ENCODE data around the gene GREM1. TPM values are rescaled to one million over a fixed set of nuclear protein-coding genes. Genes with fewer than 3 reads are reported as not detected.

The GREM1 gene
- polyA plus RNA-seq, 2 donors, result 1.3 to 6.9 TPM

DNA sequence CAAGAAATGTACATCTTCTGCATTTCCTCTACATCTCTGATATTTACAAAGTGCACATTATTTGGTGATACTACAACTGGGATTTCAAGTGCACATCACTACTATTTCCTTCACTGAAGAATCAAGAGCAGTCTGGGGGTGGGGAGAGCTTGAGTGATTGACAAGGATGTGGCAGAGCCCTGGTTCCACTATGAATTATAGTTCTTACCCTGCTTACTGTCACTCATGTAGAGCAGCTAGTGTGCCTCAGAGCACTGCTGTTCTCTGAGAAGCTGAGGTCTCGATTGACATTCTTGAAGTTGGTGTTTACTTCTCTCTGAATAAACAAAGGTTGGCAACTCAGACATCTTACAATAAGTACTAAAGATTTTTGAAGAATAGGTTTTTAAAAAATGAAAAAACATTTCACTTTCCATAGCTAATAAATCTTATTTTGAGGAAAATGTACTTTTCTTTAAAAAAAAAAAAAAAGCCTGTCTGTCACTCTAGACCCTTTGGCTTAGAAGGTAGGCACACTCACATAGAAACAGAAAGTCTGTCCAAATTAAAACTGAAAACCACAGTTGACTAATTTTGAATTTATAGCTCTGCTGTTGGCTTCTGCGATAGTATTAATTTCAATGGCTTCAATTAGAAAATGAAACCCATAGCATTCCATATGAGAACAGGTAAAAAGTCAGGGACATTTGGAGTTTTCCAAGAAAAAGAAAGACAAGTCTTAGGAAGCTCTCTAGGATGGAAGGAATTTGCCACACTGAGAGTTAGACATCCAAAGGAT, 5.6 kb downstream of the GREM1 start:
- no peaks in the 10 kb centered on the region for H3K9me3 ChIP-seq (ENCODE audit: control insufficient read depth in 2 of 2, insufficient read depth in 1 of 2, low read depth in 1 of 2, low read length in 1 of 2)
- no peak overlapping the region for H3K27ac ChIP-seq (ENCODE audit: low read depth in 2 of 2, low read length in 1 of 2)
- WGBS, 2 donors, result 61 to 77% methylated on average over 2 of the region's 2 CpGs
- peaks cover 0 to 9% of the 10 kb centered on the region in 2 donors for H3K4me1 ChIP-seq (ENCODE audit: control insufficient read depth in 2 of 2, insufficient read depth in 2 of 2, low read length in 1 of 2)
- H3K36me3 ChIP-seq (ENCODE audit: control insufficient read depth in 2 of 2, insufficient read depth in 2 of 2, low read length in 1 of 2), result no peaks in the 10 kb centered on the region
- no peak overlapping the region for H3K4me3 ChIP-seq (ENCODE audit: low read depth in 1 of 2, low read length in 2 of 2)
- peaks cover 0 to 13% of the 10 kb centered on the region in 2 donors for H3K27me3 ChIP-seq (ENCODE audit: control insufficient read depth in 1 of 2, insufficient read depth in 2 of 2, low read length in 2 of 2)

DNA sequence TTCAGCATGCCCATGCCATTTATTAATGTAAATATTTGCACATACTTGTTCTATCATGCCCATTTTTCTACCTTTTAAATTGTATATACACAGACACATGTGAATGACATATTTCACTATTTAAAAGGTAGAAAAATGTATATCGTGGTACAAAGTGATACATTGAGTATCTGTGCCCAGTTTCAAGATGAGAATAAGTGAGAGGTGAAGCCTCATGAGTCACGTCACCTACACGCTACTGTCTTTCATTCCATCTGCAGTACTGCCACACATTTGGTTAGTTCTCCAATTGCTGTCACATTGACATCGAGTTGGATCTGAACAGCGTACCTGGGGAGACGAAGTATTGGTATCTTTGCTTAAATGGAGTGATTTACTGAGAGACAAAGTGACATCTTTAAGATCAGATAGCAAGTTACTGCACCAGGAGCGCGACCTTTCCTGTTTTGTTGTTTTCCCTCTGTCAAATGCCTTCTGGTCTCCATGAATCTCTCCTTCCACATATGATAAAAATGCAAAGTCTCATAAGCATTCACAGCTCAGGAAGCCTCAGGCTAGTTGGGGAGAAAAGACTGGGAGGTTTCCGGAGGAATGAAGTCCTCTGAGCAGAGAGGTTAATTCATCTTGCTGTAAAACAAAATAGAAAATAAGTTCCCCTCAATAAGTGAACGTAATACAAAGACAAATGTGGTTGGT, 12.0 kb downstream of the GREM1 start:
- Histone ChIP-seq H3K27ac (ENCODE audit: low read depth in 2 of 2, low read length in 1 of 2) (no peak overlapping the region), H3K9me3 (ENCODE audit: control insufficient read depth in 2 of 2, insufficient read depth in 1 of 2, low read depth in 1 of 2, low read length in 1 of 2) (no peaks in the 10 kb centered on the region), H3K36me3 (ENCODE audit: control insufficient read depth in 2 of 2, insufficient read depth in 2 of 2, low read length in 1 of 2) (no peaks in the 10 kb centered on the region), H3K4me1 (ENCODE audit: control insufficient read depth in 2 of 2, insufficient read depth in 2 of 2, low read length in 1 of 2) (no peaks in the 10 kb centered on the region), H3K4me3 (ENCODE audit: low read depth in 1 of 2, low read length in 2 of 2) (no peak overlapping the region), H3K27me3 (ENCODE audit: control insufficient read depth in 1 of 2, insufficient read depth in 2 of 2, low read length in 2 of 2) (no peaks in the 10 kb centered on the region)
- whole genome bisulfite sequencing, 2 donors, result 84% methylated on average over 10 of the region's 10 CpGs

DNA sequence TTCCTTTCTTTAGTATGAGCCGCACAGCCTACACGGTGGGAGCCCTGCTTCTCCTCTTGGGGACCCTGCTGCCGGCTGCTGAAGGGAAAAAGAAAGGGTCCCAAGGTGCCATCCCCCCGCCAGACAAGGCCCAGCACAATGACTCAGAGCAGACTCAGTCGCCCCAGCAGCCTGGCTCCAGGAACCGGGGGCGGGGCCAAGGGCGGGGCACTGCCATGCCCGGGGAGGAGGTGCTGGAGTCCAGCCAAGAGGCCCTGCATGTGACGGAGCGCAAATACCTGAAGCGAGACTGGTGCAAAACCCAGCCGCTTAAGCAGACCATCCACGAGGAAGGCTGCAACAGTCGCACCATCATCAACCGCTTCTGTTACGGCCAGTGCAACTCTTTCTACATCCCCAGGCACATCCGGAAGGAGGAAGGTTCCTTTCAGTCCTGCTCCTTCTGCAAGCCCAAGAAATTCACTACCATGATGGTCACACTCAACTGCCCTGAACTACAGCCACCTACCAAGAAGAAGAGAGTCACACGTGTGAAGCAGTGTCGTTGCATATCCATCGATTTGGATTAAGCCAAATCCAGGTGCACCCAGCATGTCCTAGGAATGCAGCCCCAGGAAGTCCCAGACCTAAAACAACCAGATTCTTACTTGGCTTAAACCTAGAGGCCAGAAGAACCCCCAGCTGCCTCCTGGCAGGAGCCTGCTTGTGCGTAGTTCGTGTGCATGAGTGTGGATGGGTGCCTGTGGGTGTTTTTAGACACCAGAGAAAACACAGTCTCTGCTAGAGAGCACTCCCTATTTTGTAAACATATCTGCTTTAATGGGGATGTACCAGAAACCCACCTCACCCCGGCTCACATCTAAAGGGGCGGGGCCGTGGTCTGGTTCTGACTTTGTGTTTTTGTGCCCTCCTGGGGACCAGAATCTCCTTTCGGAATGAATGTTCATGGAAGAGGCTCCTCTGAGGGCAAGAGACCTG, 13.2 kb downstream of the GREM1 start:
- Histone ChIP-seq H3K27ac (ENCODE audit: low read depth in 2 of 2, low read length in 1 of 2) (no peak overlapping the region), H3K4me1 (ENCODE audit: control insufficient read depth in 2 of 2, insufficient read depth in 2 of 2, low read length in 1 of 2) (no peaks in the 10 kb centered on the region), H3K9me3 (ENCODE audit: control insufficient read depth in 2 of 2, insufficient read depth in 1 of 2, low read depth in 1 of 2, low read length in 1 of 2) (no peaks in the 10 kb centered on the region), H3K27me3 (ENCODE audit: control insufficient read depth in 1 of 2, insufficient read depth in 2 of 2, low read length in 2 of 2) (no peaks in the 10 kb centered on the region), H3K4me3 (ENCODE audit: low read depth in 1 of 2, low read length in 2 of 2) (no peak overlapping the region), H3K36me3 (ENCODE audit: control insufficient read depth in 2 of 2, insufficient read depth in 2 of 2, low read length in 1 of 2) (no peaks in the 10 kb centered on the region)
- WGBS, 2 donors, result 46 to 53% methylated on average over 27 of the region's 27 CpGs

DNA sequence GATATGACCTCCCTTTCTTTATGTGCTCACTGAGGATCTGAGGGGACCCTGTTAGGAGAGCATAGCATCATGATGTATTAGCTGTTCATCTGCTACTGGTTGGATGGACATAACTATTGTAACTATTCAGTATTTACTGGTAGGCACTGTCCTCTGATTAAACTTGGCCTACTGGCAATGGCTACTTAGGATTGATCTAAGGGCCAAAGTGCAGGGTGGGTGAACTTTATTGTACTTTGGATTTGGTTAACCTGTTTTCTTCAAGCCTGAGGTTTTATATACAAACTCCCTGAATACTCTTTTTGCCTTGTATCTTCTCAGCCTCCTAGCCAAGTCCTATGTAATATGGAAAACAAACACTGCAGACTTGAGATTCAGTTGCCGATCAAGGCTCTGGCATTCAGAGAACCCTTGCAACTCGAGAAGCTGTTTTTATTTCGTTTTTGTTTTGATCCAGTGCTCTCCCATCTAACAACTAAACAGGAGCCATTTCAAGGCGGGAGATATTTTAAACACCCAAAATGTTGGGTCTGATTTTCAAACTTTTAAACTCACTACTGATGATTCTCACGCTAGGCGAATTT, 14.9 kb downstream of the GREM1 start:
- Histone ChIP-seq H3K36me3 (ENCODE audit: control insufficient read depth in 2 of 2, insufficient read depth in 2 of 2, low read length in 1 of 2) (no peaks in the 10 kb centered on the region), H3K4me3 (ENCODE audit: low read depth in 1 of 2, low read length in 2 of 2) (no peak overlapping the region), H3K27me3 (ENCODE audit: control insufficient read depth in 1 of 2, insufficient read depth in 2 of 2, low read length in 2 of 2) (no peaks in the 10 kb centered on the region), H3K27ac (ENCODE audit: low read depth in 2 of 2, low read length in 1 of 2) (no peak overlapping the region), H3K9me3 (ENCODE audit: control insufficient read depth in 2 of 2, insufficient read depth in 1 of 2, low read depth in 1 of 2, low read length in 1 of 2) (no peaks in the 10 kb centered on the region), H3K4me1 (ENCODE audit: control insufficient read depth in 2 of 2, insufficient read depth in 2 of 2, low read length in 1 of 2) (no peaks in the 10 kb centered on the region)
- WGBS, 2 donors, result 75 to 88% methylated on average over 6 of the region's 6 CpGs

DNA sequence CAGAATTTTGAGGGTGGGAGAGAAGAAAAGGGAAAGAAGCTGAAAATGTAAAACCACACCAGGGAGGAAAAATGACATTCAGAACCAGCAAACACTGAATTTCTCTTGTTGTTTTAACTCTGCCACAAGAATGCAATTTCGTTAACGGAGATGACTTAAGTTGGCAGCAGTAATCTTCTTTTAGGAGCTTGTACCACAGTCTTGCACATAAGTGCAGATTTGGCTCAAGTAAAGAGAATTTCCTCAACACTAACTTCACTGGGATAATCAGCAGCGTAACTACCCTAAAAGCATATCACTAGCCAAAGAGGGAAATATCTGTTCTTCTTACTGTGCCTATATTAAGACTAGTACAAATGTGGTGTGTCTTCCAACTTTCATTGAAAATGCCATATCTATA, 15.5 kb downstream of the GREM1 start:
- H3K4me1 ChIP-seq (ENCODE audit: control insufficient read depth in 2 of 2, insufficient read depth in 2 of 2, low read length in 1 of 2), result no peaks in the 10 kb centered on the region
- H3K9me3 ChIP-seq (ENCODE audit: control insufficient read depth in 2 of 2, insufficient read depth in 1 of 2, low read depth in 1 of 2, low read length in 1 of 2), result no peaks in the 10 kb centered on the region
- WGBS, 2 donors, result 56 to 76% methylated on average over 3 of the region's 3 CpGs
- no peak overlapping the region for H3K27ac ChIP-seq (ENCODE audit: low read depth in 2 of 2, low read length in 1 of 2)
- H3K36me3 ChIP-seq (ENCODE audit: control insufficient read depth in 2 of 2, insufficient read depth in 2 of 2, low read length in 1 of 2), result no peaks in the 10 kb centered on the region
- no peaks in the 10 kb centered on the region for H3K27me3 ChIP-seq (ENCODE audit: control insufficient read depth in 1 of 2, insufficient read depth in 2 of 2, low read length in 2 of 2)
- no peak overlapping the region for H3K4me3 ChIP-seq (ENCODE audit: low read depth in 1 of 2, low read length in 2 of 2)

DNA sequence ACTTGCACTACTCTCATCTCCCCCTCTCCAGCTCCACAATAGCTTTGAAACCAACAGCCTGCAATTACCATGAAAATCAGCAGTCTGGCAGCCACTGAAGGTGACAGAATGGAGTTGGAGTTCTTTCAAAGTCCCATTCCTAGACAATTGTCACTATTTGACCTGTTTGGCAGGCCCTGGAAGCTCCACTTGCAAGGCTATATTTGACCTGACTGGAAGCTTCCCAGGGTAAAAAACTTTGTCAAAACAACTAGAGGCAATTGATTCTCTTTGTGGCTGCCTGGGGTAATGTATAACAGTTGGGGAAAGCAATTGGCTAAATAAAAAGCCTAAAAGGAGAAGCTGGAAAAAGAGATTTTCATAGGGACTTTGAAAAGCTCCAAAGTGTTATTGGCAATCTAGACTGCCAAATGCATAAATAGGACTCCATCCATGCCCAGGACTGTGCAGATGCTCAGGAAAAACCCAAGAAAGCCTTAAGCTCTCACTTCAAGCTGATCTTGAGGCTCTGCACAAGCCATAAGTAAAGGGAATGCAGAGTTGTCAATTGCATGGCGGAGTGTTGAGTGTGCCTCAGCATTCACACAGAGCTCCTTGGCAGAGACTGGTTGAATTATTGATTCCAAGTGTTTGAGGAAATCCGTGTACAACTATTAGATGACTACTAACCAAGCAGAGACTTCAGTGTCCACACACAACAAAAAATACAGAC, 18.3 kb downstream of the GREM1 start:
- no peaks in the 10 kb centered on the region for H3K36me3 ChIP-seq (ENCODE audit: control insufficient read depth in 2 of 2, insufficient read depth in 2 of 2, low read length in 1 of 2)
- no peak overlapping the region for H3K27ac ChIP-seq (ENCODE audit: low read depth in 2 of 2, low read length in 1 of 2)
- no peak overlapping the region for H3K4me3 ChIP-seq (ENCODE audit: low read depth in 1 of 2, low read length in 2 of 2)
- WGBS, 2 donors, result 83% methylated on average over 2 of the region's 2 CpGs
- H3K4me1 ChIP-seq (ENCODE audit: control insufficient read depth in 2 of 2, insufficient read depth in 2 of 2, low read length in 1 of 2), result no peaks in the 10 kb centered on the region
- no peaks in the 10 kb centered on the region for H3K27me3 ChIP-seq (ENCODE audit: control insufficient read depth in 1 of 2, insufficient read depth in 2 of 2, low read length in 2 of 2)
- H3K9me3 ChIP-seq (ENCODE audit: control insufficient read depth in 2 of 2, insufficient read depth in 1 of 2, low read depth in 1 of 2, low read length in 1 of 2), result no peaks in the 10 kb centered on the region

DNA sequence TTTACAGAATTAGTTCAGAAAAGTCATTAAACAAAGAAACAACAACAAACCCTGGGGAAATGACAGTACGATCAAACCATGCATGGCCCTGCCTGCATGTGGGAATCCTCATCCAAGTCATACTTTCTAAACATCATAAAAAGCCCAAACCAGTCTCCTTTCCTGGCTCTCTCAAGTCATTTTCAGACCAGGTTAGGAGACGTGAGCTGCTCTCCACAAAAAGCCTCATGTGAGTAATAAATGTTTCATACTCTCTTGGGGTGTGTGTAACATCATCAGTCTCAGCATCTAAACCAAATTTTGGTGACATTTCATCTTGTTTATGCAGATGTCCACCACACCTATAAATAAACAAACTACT, 18.9 kb downstream of the GREM1 start:
- 81 to 83% methylated on average over 2 of the region's 2 CpGs for WGBS, 2 donors

DNA sequence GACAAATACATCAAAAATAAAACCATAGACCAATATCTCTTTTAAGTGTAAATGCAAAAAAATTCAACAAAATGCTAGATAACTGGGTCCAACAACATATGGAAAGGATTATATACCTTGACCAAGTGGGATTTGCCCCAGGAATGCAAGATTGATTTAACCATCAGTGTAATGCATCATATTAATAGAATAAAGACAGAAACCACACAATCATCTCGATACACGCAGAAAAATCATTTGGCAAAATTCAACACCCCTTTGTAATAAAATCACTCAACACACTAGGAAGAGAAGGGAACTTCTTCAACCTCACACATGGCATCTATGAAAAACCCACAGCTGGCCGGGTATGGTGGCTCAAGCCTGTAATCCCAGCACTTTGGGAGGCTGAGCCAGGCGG, 19.5 kb downstream of the GREM1 start:
- Histone ChIP-seq H3K4me1 (ENCODE audit: control insufficient read depth in 2 of 2, insufficient read depth in 2 of 2, low read length in 1 of 2) (no peaks in the 10 kb centered on the region), H3K27ac (ENCODE audit: low read depth in 2 of 2, low read length in 1 of 2) (no peak overlapping the region), H3K9me3 (ENCODE audit: control insufficient read depth in 2 of 2, insufficient read depth in 1 of 2, low read depth in 1 of 2, low read length in 1 of 2) (no peaks in the 10 kb centered on the region), H3K27me3 (ENCODE audit: control insufficient read depth in 1 of 2, insufficient read depth in 2 of 2, low read length in 2 of 2) (no peaks in the 10 kb centered on the region), H3K4me3 (ENCODE audit: low read depth in 1 of 2, low read length in 2 of 2) (no peak overlapping the region), H3K36me3 (ENCODE audit: control insufficient read depth in 2 of 2, insufficient read depth in 2 of 2, low read length in 1 of 2) (no peaks in the 10 kb centered on the region)
- 89 to 91% methylated on average over 4 of the region's 4 CpGs for WGBS, 2 donors

More for the DNA sequence above, 18.9 kb downstream of the GREM1 start:
- Histone ChIP-seq H3K27me3 (ENCODE audit: control insufficient read depth in 1 of 2, insufficient read depth in 2 of 2, low read length in 2 of 2) (no peaks in the 10 kb centered on the region), H3K9me3 (ENCODE audit: control insufficient read depth in 2 of 2, insufficient read depth in 1 of 2, low read depth in 1 of 2, low read length in 1 of 2) (no peaks in the 10 kb centered on the region), H3K36me3 (ENCODE audit: control insufficient read depth in 2 of 2, insufficient read depth in 2 of 2, low read length in 1 of 2) (no peaks in the 10 kb centered on the region), H3K4me1 (ENCODE audit: control insufficient read depth in 2 of 2, insufficient read depth in 2 of 2, low read length in 1 of 2) (no peaks in the 10 kb centered on the region), H3K4me3 (ENCODE audit: low read depth in 1 of 2, low read length in 2 of 2) (no peak overlapping the region), H3K27ac (ENCODE audit: low read depth in 2 of 2, low read length in 1 of 2) (no peak overlapping the region)

DNA sequence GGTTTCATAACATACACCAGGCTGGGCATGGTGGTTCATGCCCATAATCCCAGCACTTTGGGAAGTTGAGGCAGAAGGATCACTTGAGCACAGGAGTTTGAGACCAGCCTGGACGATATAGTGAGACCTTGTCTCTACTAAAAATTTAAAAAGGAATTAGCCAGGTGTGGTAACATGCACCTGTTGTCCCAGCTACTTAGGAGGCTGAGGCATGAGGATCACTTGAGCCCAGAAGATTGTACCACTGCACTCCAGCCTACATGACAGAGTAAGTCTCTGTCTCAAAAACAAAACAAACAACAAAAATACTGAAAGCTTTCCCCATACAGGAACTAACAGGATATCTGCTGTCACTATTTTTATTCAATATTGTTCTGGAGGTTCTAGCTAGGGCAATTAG, 20.9 kb downstream of the GREM1 start:
- no peaks in the 10 kb centered on the region for H3K4me1 ChIP-seq (ENCODE audit: control insufficient read depth in 2 of 2, insufficient read depth in 2 of 2, low read length in 1 of 2)
- no peaks in the 10 kb centered on the region for H3K27me3 ChIP-seq (ENCODE audit: control insufficient read depth in 1 of 2, insufficient read depth in 2 of 2, low read length in 2 of 2)
- WGBS, 2 donors, result 85 to 88% methylated on average over 1 of the region's 1 CpG
- H3K4me3 ChIP-seq (ENCODE audit: low read depth in 1 of 2, low read length in 2 of 2), result no peak overlapping the region
- H3K36me3 ChIP-seq (ENCODE audit: control insufficient read depth in 2 of 2, insufficient read depth in 2 of 2, low read length in 1 of 2), result no peaks in the 10 kb centered on the region
- H3K9me3 ChIP-seq (ENCODE audit: control insufficient read depth in 2 of 2, insufficient read depth in 1 of 2, low read depth in 1 of 2, low read length in 1 of 2), result no peaks in the 10 kb centered on the region
- H3K27ac ChIP-seq (ENCODE audit: low read depth in 2 of 2, low read length in 1 of 2), result no peak overlapping the region
